Neural progenitor cell (in vitro differentiated cells): ENCODE measurements around the gene CCL14.

Experiments used
- CTCF ChIP-seq: fragments of 200-600 bp; sonication (generic); IDR thresholded peaks from 2 replicates; pipeline ENCODE4 v1.5.1; 2017; ENCODE audit warnings: antibody characterized with exemption, mild to moderate bottlenecking
- EZH2phosphoT487 ChIP-seq: fragments of 200-600 bp; sonication (generic); IDR thresholded peaks from 2 replicates; pipeline ENCODE4 v1.6.1; 2017; ENCODE audit warnings: antibody characterized with exemption

DNA sequence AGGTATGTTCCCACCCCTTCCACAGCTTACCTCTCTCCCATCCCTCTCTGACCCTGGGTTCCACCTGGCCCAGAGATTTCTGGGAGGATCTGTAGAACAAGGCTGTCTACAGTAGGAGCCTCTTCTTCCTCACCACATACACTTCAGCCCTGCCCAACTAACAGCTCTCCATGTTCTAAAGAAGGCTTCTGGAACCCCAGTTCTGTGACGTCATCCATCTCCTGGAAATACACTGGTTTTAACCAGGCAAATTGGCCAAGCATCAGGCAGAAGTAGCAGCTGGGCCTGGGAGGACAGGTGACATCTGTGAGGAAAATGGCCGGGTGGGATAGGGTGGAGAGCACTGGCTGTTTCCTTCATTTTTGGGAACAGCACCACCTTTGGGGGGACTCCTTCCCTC is 43.0 kb downstream of the CCL14 start, which contains the start of gene LYZL6:
- TF ChIP-seq EZH2phosphoT487 (no peak), CTCF (no peak)
